Suprapubic skin (tissue), 3 donors: ENCODE measurements around the gene ENTPD5.

Experiments used
- CTCF ChIP-seq, 2 donors: fragments of 200-600 bp in 1 of 2; fragments of 450-650 bp in 1 of 2; sonication (generic) in 1 of 2; IDR thresholded peaks; one replicate each; pipeline ENCODE4 v1.5.1; 2016 to 2019; ENCODE audit warnings: antibody characterized with exemption in 2 of 2, mild to moderate bottlenecking in 1 of 2, moderate library complexity in 1 of 2
- POLR2A ChIP-seq, 2 donors: fragments of 450-650 bp; IDR thresholded peaks; one replicate each; pipeline ENCODE4 v1.6.1; 2017; ENCODE audit warnings: antibody characterized with exemption in 2 of 2, mild to moderate bottlenecking in 2 of 2, moderate library complexity in 2 of 2

- TF ChIP-seq POLR2A (IDR thresholded peaks at IDR 0.05) (no peak), CTCF (IDR thresholded peaks at IDR 0.05) (no peak)
Observed at GRCh38 chr14:73973497-73973896, 45.6 kb downstream of the ENTPD5 start.
